OCI-LY1 (cell line): ENCODE results near the gene CPVL.

Experiments used
- H2AFZ ChIP-seq: fragments of 200-600 bp; sonication (generic), shearing (Covaris generic); 2 replicates; pipeline ENCODE4 v1.6.0; 2014; ENCODE audit warnings: antibody characterized with exemption, mild to moderate bottlenecking, low read length
- H3F3A ChIP-seq: fragments of 200-600 bp; sonication (generic), shearing (Covaris generic); 2 replicates; pipeline ENCODE4 v1.6.0; 2014; ENCODE audit warnings: mild to moderate bottlenecking, antibody characterized with exemption, low read length, moderate library complexity; ENCODE audit not compliant: insufficient read depth
- H3K27ac ChIP-seq: fragments of 200-600 bp; sonication (generic); 2 replicates; pipeline ENCODE4 v1.5.1; 2014; ENCODE audit warnings: low read length, mixed run types, mild to moderate bottlenecking, low read depth; ENCODE audit not compliant: poor library complexity, severe bottlenecking
- H3K27me3 ChIP-seq: fragments of 200-600 bp; sonication (generic); 2 replicates; pipeline ENCODE4 v1.6.0; 2014; ENCODE audit warnings: antibody characterized with exemption, mild to moderate bottlenecking, low read length, moderate library complexity; ENCODE audit not compliant: insufficient read depth
- H3K36me3 ChIP-seq: fragments of 200-600 bp; sonication (generic); 2 replicates; pipeline ENCODE4 v1.6.1; 2014; ENCODE audit warnings: mild to moderate bottlenecking, antibody characterized with exemption, low read length, moderate library complexity, mixed read lengths; ENCODE audit not compliant: insufficient read depth
- H3K4me1 ChIP-seq: fragments of 200-600 bp; sonication (generic); 2 replicates; pipeline ENCODE4 v1.5.1; 2014; ENCODE audit warnings: mild to moderate bottlenecking, low read length, moderate library complexity; ENCODE audit not compliant: insufficient read depth, severe bottlenecking
- H3K4me2 ChIP-seq: fragments of 200-600 bp; sonication (generic), shearing (Covaris generic); 2 replicates; pipeline ENCODE4 v1.6.1; 2014; ENCODE audit warnings: low read length
- H3K4me3 ChIP-seq: fragments of 200-600 bp; sonication (generic); 2 replicates; pipeline ENCODE4 v1.5.1; 2014; ENCODE audit warnings: low read length, low read depth, mild to moderate bottlenecking, mixed read lengths; ENCODE audit not compliant: poor library complexity, severe bottlenecking
- H3K79me2 ChIP-seq: fragments of 200-600 bp; shearing (Covaris generic); 2 replicates; pipeline ENCODE4 v1.6.1; 2016; ENCODE audit warnings: mixed run types, low read length, mixed read lengths; ENCODE audit not compliant: insufficient read depth
- H3K9ac ChIP-seq: fragments of 200-600 bp; sonication (generic), shearing (Covaris generic); 2 replicates; pipeline ENCODE4 v1.6.1; 2014; ENCODE audit warnings: mild to moderate bottlenecking, low read length, mixed read lengths
- H3K9me2 ChIP-seq: fragments of 200-600 bp; sonication (generic), shearing (Covaris generic); 2 replicates; pipeline ENCODE4 v1.6.1; 2014; ENCODE audit warnings: low read depth, mild to moderate bottlenecking, low read length, mixed read lengths
- H3K9me3 ChIP-seq: fragments of 200-600 bp; shearing (Covaris generic); 2 replicates; pipeline ENCODE4 v1.6.1; 2014; ENCODE audit warnings: low read length, mixed read lengths
- H4K20me1 ChIP-seq: fragments of 200-600 bp; sonication (generic), shearing (Covaris generic); 2 replicates; pipeline ENCODE4 v1.6.0; 2016; ENCODE audit warnings: mild to moderate bottlenecking, low read length; ENCODE audit not compliant: insufficient read depth
- CTCF ChIP-seq: fragments of 200-600 bp; sonication (generic), shearing (Covaris generic); IDR thresholded peaks from 2 replicates; pipeline ENCODE4 v1.5.1; 2017; ENCODE audit warnings: mild to moderate bottlenecking, antibody characterized with exemption, low read length, moderate library complexity, mixed read lengths
- EZH2 ChIP-seq: fragments of 200-600 bp; sonication (generic), shearing (Covaris generic); IDR thresholded peaks from 2 replicates; pipeline ENCODE4 v1.8.0; 2017; ENCODE audit warnings: borderline replicate concordance, mixed run types, mild to moderate bottlenecking, antibody characterized with exemption, low read length, moderate library complexity, mixed read lengths

CPVL gene

GRCh38 chr7:29086545-29086944 lies 59.8 kb downstream of the CPVL start:
- Histone ChIP-seq H2AFZ (no peak overlapping the region), H3K27me3 (no peaks in the 10 kb centered on the region), H3K4me1 (no peaks in the 10 kb centered on the region), H4K20me1 (no peaks in the 10 kb centered on the region), H3K4me2 (no peak overlapping the region), H3K9me3 (no peaks in the 10 kb centered on the region), H3K79me2 (no peaks in the 10 kb centered on the region), H3K4me3 (no peak overlapping the region), H3K9me2 (no peaks in the 10 kb centered on the region), H3K27ac (no peak overlapping the region), H3F3A (no peaks in the 10 kb centered on the region), H3K36me3 (no peaks in the 10 kb centered on the region), H3K9ac (no peak overlapping the region)
- TF ChIP-seq CTCF (no peak), EZH2 (no peak)

GRCh38 chr7:29084832-29085231 lies 61.5 kb downstream of the CPVL start:
- Histone ChIP-seq H3K9ac (no peak overlapping the region), H3K27ac (no peak overlapping the region), H3K4me2 (no peak overlapping the region)

GRCh38 chr7:29080803-29081202 lies 65.5 kb downstream of the CPVL start:
- no peaks in the 10 kb centered on the region for H3K9me2 ChIP-seq
- no peak overlapping the region for H2AFZ ChIP-seq
- H3F3A ChIP-seq = no peaks in the 10 kb centered on the region
- H3K27me3 ChIP-seq = 0 out of 2 replicates have a peak, but pooled peaks cover 3% of the 10 kb centered on the region
- TF ChIP-seq CTCF (no peak), EZH2 (no peak)
- no peak overlapping the region for H3K9ac ChIP-seq
- H3K4me3 ChIP-seq = no peak overlapping the region
- no peak overlapping the region for H3K4me2 ChIP-seq
- no peaks in the 10 kb centered on the region for H4K20me1 ChIP-seq
- H3K36me3 ChIP-seq = no peaks in the 10 kb centered on the region
- no peak overlapping the region for H3K27ac ChIP-seq
- no peaks in the 10 kb centered on the region for H3K79me2 ChIP-seq
- H3K4me1 ChIP-seq = no peaks in the 10 kb centered on the region
- no peaks in the 10 kb centered on the region for H3K9me3 ChIP-seq

More at GRCh38 chr7:29084832-29085231, 61.5 kb downstream of the CPVL start:
- no peak for TF ChIP-seq CTCF
- TF ChIP-seq EZH2 = no peak
- Histone ChIP-seq H3K9me3 (no peaks in the 10 kb centered on the region), H3K36me3 (no peaks in the 10 kb centered on the region), H3F3A (no peaks in the 10 kb centered on the region), H3K9me2 (no peaks in the 10 kb centered on the region), H3K27me3 (no peaks in the 10 kb centered on the region), H2AFZ (no peak overlapping the region), H3K79me2 (no peaks in the 10 kb centered on the region), H3K4me1 (no peaks in the 10 kb centered on the region), H3K4me3 (no peak overlapping the region), H4K20me1 (no peaks in the 10 kb centered on the region)
